Measurements from ENCODE around the gene ARHGEF40.

DNA sequence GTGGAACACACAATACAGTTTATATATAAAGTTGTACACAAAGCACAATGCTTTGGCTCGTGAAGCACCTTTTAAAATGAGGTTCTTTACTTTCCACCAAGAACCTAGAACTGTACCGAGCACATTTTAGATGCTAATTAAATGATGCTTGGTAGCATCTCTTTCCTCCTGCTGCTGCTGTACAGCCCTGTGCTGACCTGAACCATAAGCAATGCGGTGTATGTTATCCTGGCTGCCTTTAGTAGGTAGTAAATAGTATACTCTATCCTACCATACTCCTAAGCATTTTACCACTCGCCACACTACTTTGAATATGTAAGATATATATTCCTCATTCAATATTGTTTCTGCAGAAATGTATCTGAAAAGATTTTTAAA lies 15.3 kb upstream of the ARHGEF40 start:
- TF ChIP-seq, protein P1, sequence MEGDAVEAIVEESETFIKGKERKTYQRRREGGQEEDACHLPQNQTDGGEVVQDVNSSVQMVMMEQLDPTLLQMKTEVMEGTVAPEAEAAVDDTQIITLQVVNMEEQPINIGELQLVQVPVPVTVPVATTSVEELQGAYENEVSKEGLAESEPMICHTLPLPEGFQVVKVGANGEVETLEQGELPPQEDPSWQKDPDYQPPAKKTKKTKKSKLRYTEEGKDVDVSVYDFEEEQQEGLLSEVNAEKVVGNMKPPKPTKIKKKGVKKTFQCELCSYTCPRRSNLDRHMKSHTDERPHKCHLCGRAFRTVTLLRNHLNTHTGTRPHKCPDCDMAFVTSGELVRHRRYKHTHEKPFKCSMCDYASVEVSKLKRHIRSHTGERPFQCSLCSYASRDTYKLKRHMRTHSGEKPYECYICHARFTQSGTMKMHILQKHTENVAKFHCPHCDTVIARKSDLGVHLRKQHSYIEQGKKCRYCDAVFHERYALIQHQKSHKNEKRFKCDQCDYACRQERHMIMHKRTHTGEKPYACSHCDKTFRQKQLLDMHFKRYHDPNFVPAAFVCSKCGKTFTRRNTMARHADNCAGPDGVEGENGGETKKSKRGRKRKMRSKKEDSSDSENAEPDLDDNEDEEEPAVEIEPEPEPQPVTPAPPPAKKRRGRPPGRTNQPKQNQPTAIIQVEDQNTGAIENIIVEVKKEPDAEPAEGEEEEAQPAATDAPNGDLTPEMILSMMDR (IDR thresholded peaks at IDR 0.05; ENCODE audit: low read depth, low read length, poor library complexity, severe bottlenecking) = no peak
- no peak for TF ChIP-seq EZH2phosphoT487 (IDR thresholded peaks at IDR 0.05; ENCODE audit: borderline replicate concordance, low read length)
